IPS-20b (cell line): ENCODE data around the gene SLC8A3.

ENCODE experiments used
- H3K27ac ChIP-seq: one replicate; pipeline ENCODE4 v1.5.1; 2013; ENCODE audit warnings: low read length
- H3K27me3 ChIP-seq: 2 replicates; pipeline ENCODE4 v1.6.1; 2013; ENCODE audit warnings: mild to moderate bottlenecking, low read length, inconsistent platforms; ENCODE audit not compliant: insufficient read depth
- H3K36me3 ChIP-seq: 2 replicates; pipeline ENCODE4 v1.6.1; 2013; ENCODE audit warnings: low read depth, mild to moderate bottlenecking, inconsistent platforms, low read length, moderate library complexity; ENCODE audit not compliant: insufficient read depth
- H3K4me1 ChIP-seq: 2 replicates; pipeline ENCODE4 v1.6.1; 2013; ENCODE audit warnings: mild to moderate bottlenecking, control low read depth, inconsistent platforms, low read length, moderate library complexity; ENCODE audit not compliant: insufficient read depth
- H3K4me3 ChIP-seq: 2 replicates; pipeline ENCODE4 v1.5.1; 2013; ENCODE audit warnings: mild to moderate bottlenecking, low read length, inconsistent platforms
- H3K9ac ChIP-seq: 2 replicates; pipeline ENCODE4 v1.6.1; 2013; ENCODE audit warnings: low read depth, mild to moderate bottlenecking, inconsistent platforms, low read length, moderate library complexity
- H3K9me3 ChIP-seq: 2 replicates; pipeline ENCODE4 v1.6.1; 2013; ENCODE audit warnings: mild to moderate bottlenecking, low read depth, low read length, inconsistent platforms; ENCODE audit not compliant: insufficient read depth

The SLC8A3 gene

GRCh38 chr14:70201994-70202393 is 13.2 kb upstream of the SLC8A3 start:
- H3K27ac ChIP-seq, result no peak overlapping the region
- H3K4me1 ChIP-seq, result no peaks in the 10 kb centered on the region
- H3K4me3 ChIP-seq, result no peak overlapping the region
- H3K27me3 ChIP-seq, result no peaks in the 10 kb centered on the region
- no peak overlapping the region for H3K9ac ChIP-seq
- H3K36me3 ChIP-seq, result no peaks in the 10 kb centered on the region
- no peaks in the 10 kb centered on the region for H3K9me3 ChIP-seq

GRCh38 chr14:70193396-70193795 is 4.6 kb upstream of the SLC8A3 start:
- no peaks in the 10 kb centered on the region for H3K36me3 ChIP-seq
- no peak overlapping the region for H3K27ac ChIP-seq
- H3K27me3 ChIP-seq, result peaks cover 41% of the 10 kb centered on the region
- H3K4me1 ChIP-seq, result peaks cover 5% of the 10 kb centered on the region; the same call in 1 of the 2 replicates
- no peak overlapping the region for H3K9ac ChIP-seq
- H3K4me3 ChIP-seq, result no peak overlapping the region
- no peaks in the 10 kb centered on the region for H3K9me3 ChIP-seq

GRCh38 chr14:70192915-70193314 is 4.2 kb upstream of the SLC8A3 start:
- Histone ChIP-seq H3K4me1 (peaks cover 5% of the 10 kb centered on the region; the same call in 1 of the 2 replicates), H3K27me3 (peaks cover 46% of the 10 kb centered on the region), H3K9ac (no peak overlapping the region), H3K36me3 (no peaks in the 10 kb centered on the region), H3K4me3 (no peak overlapping the region), H3K9me3 (no peaks in the 10 kb centered on the region), H3K27ac (no peak overlapping the region)

GRCh38 chr14:70190156-70190555 is 1.4 kb upstream of the SLC8A3 start:
- H3K9me3 ChIP-seq, result no peaks in the 10 kb centered on the region
- H3K27me3 ChIP-seq, result peaks cover 71% of the 10 kb centered on the region

GRCh38 chr14:70189456-70190077 is 816 bp upstream of the SLC8A3 start:
- H3K4me3 ChIP-seq, result peak overlapping the region; percentile 81
- H3K9ac ChIP-seq, result no peak overlapping the region
- peaks cover 72% of the 10 kb centered on the region for H3K27me3 ChIP-seq
- H3K27ac ChIP-seq, result no peak overlapping the region
- peaks cover 5% of the 10 kb centered on the region; the same call in 1 of the 2 replicates for H3K4me1 ChIP-seq
- H3K9me3 ChIP-seq, result no peaks in the 10 kb centered on the region
- H3K36me3 ChIP-seq, result no peaks in the 10 kb centered on the region

More at GRCh38 chr14:70190156-70190555, 1.4 kb upstream of the SLC8A3 start:
- no peak overlapping the region for H3K9ac ChIP-seq
- H3K36me3 ChIP-seq, result no peaks in the 10 kb centered on the region
- H3K27ac ChIP-seq, result no peak overlapping the region
- peaks cover 5% of the 10 kb centered on the region; the same call in 1 of the 2 replicates for H3K4me1 ChIP-seq
- no peak overlapping the region for H3K4me3 ChIP-seq

- Histone ChIP-seq H3K27ac (no peak overlapping the region), H3K27me3 (peaks cover 81% of the 10 kb centered on the region), H3K9me3 (no peaks in the 10 kb centered on the region), H3K4me1 (peaks cover 5% of the 10 kb centered on the region; the same call in 1 of the 2 replicates), H3K9ac (no peak overlapping the region; the same call in 1 of the 2 replicates), H3K4me3 (peak overlapping the region; percentile 81), H3K36me3 (no peaks in the 10 kb centered on the region)
Measured at GRCh38 chr14:70188322-70188658, 461 bp downstream of the SLC8A3 start.

- Histone ChIP-seq H3K27ac (no peak overlapping the region), H3K4me3 (peak overlapping the region; percentile 81), H3K27me3 (peaks cover 82% of the 10 kb centered on the region), H3K9ac (peak overlapping the region; percentile 40; the same call in 1 of the 2 replicates), H3K9me3 (no peaks in the 10 kb centered on the region), H3K4me1 (peaks cover 5% of the 10 kb centered on the region; the same call in 1 of the 2 replicates), H3K36me3 (no peaks in the 10 kb centered on the region)
Measured at GRCh38 chr14:70186900-70187451, 1.8 kb downstream of the SLC8A3 start.

- H3K9me3 ChIP-seq, result no peaks in the 10 kb centered on the region
- peaks cover 54% of the 10 kb centered on the region for H3K27me3 ChIP-seq
- H3K4me1 ChIP-seq, result peaks cover 1% of the 10 kb centered on the region; the same call in 1 of the 2 replicates
- H3K27ac ChIP-seq, result no peak overlapping the region
- no peaks in the 10 kb centered on the region for H3K36me3 ChIP-seq
- no peak overlapping the region for H3K4me3 ChIP-seq
- H3K9ac ChIP-seq, result no peak overlapping the region
Measured at GRCh38 chr14:70183991-70184390, 4.8 kb downstream of the SLC8A3 start.

GRCh38 chr14:70181276-70181675 is 7.5 kb downstream of the SLC8A3 start:
- H3K4me1 ChIP-seq, result peaks cover 3% of the 10 kb centered on the region; the same call in 1 of the 2 replicates
- peaks cover 27% of the 10 kb centered on the region for H3K27me3 ChIP-seq
- no peak overlapping the region for H3K27ac ChIP-seq
- no peak overlapping the region for H3K9ac ChIP-seq
- H3K4me3 ChIP-seq, result no peak overlapping the region
- no peaks in the 10 kb centered on the region for H3K36me3 ChIP-seq
- H3K9me3 ChIP-seq, result no peaks in the 10 kb centered on the region

- Histone ChIP-seq H3K27ac (no peak overlapping the region), H3K27me3 (peaks cover 22% of the 10 kb centered on the region), H3K4me3 (no peak overlapping the region), H3K9ac (no peak overlapping the region), H3K36me3 (no peaks in the 10 kb centered on the region), H3K9me3 (no peaks in the 10 kb centered on the region), H3K4me1 (peaks cover 3% of the 10 kb centered on the region; the same call in 1 of the 2 replicates)
Measured at GRCh38 chr14:70180718-70181117, 8.0 kb downstream of the SLC8A3 start.

GRCh38 chr14:70177081-70177800 is 11.5 kb downstream of the SLC8A3 start:
- H3K4me3 ChIP-seq, result no peak overlapping the region
- no peak overlapping the region for H3K9ac ChIP-seq
- no peak overlapping the region for H3K27ac ChIP-seq
- no peaks in the 10 kb centered on the region for H3K36me3 ChIP-seq
- H3K9me3 ChIP-seq, result no peaks in the 10 kb centered on the region
- peaks cover 3% of the 10 kb centered on the region; the same call in 1 of the 2 replicates for H3K4me1 ChIP-seq
- peaks cover under 1% of the 10 kb centered on the region; the same call in 1 of the 2 replicates for H3K27me3 ChIP-seq
